GM12891 (cell line): ENCODE results near the gene PTPN3.

Experiments
- POLR2A ChIP-seq: IDR thresholded peaks from 2 replicates; pipeline ENCODE4 v1.6.1; 2011; ENCODE audit warnings: low read depth, low read length, control low read depth
- POLR2AphosphoS5 ChIP-seq: IDR thresholded peaks from 2 replicates; pipeline ENCODE4 v1.6.1; 2011; ENCODE audit warnings: low read depth, low read length, control low read depth
- POU2F2 ChIP-seq: IDR thresholded peaks from 2 replicates; pipeline ENCODE4 v1.6.1; 2011; ENCODE audit warnings: low read depth, mild to moderate bottlenecking, control low read depth, low read length, moderate library complexity
- SPI1 ChIP-seq: IDR thresholded peaks from 2 replicates; pipeline ENCODE4 v1.6.1; 2011; ENCODE audit warnings: low read depth, low read length, control low read depth
- TAF1 ChIP-seq: IDR thresholded peaks from 2 replicates; pipeline ENCODE4 v1.6.1; 2011; ENCODE audit warnings: low read depth, low read length, control low read depth

DNA sequence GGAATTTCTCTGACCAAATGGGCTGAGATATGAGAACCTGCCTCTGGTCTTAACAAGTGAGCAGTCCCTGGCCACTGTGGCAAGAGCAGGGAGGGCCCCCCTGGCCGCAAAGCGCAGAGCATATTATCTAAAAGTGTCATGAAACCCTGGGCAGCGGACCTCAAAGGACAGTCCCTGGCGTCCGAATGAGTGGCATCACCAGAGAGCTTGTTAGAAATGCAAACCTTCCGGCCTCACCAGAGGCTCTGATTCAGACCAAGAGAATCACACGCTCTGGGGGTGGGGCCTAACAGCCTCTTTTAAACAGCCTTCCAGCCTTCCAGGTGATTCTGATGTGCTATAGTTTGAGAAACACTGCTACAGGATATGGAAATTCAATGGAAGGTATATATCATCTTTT, 10.9 kb downstream of the PTPN3 start:
- TF ChIP-seq POLR2A (no peak), POLR2AphosphoS5 (no peak), TAF1 (no peak), POU2F2 (no peak), SPI1 (no peak)
